ENCODE results near the gene HOXD1. TPM values are rescaled to one million over a fixed set of nuclear protein-coding genes. Genes with fewer than 3 reads are reported as not detected.

The HOXD1 gene
- total RNA-seq, 2 donors from 2014 or later = 4.0 to 8.3 TPM

- TF ChIP-seq CTCF (IDR thresholded peaks at IDR 0.05) = no peak
- Histone ChIP-seq H3K36me3 (no peaks in the 10 kb centered on the region), H3K4me3 (peak overlapping the region; percentile 23), H3K9ac (ENCODE audit: low read depth in 2 of 2, low read length in 2 of 2) (no peak overlapping the region), H3K27me3 (peaks cover 20% of the 10 kb centered on the region), H3K9me3 (no peaks in the 10 kb centered on the region), H3K4me1 (peaks cover 8% of the 10 kb centered on the region), H3K27ac (no peak overlapping the region)
- DNase-seq = no peak
- intact Hi-C loops (cut with DNase I) = no loop called here
Observed at GRCh38 chr2:176156301-176156806, 32.1 kb upstream of the HOXD1 start.

- H3K9me3 ChIP-seq = no peaks in the 10 kb centered on the region
- H3K36me3 ChIP-seq = no peaks in the 10 kb centered on the region
- H3K27ac ChIP-seq = no peak within 1 kb of the TSS
- TF ChIP-seq CTCF (IDR thresholded peaks at IDR 0.05) = no peak
- peaks cover 22% of the 10 kb centered on the region for H3K27me3 ChIP-seq
- peak within 1 kb of the TSS; percentile 48 to 50 for H3K9ac ChIP-seq (ENCODE audit: low read depth in 2 of 2, low read length in 2 of 2)
- DNase-seq = no peak
- H3K4me1 ChIP-seq = peaks cover 8% of the 10 kb centered on the region
- intact Hi-C loops (cut with DNase I) = no loop called here
- peak within 1 kb of the TSS; percentile 23 for H3K4me3 ChIP-seq
Observed at GRCh38 chr2:176156807-176157498, 31.5 kb upstream of the HOXD1 start, which contains the start of gene HOXD3. HOXD3 (plus strand) TSS chr2:176157307; CDS start chr2:176169115, 11,808 bp downstream.

GRCh38 chr2:176157499-176158185 is 30.8 kb upstream of the HOXD1 start:
- Histone ChIP-seq H3K9me3 (no peaks in the 10 kb centered on the region), H3K36me3 (no peaks in the 10 kb centered on the region), H3K27ac (no peak overlapping the region), H3K27me3 (peaks cover 29% of the 10 kb centered on the region), H3K9ac (ENCODE audit: low read depth in 2 of 2, low read length in 2 of 2) (peak overlapping the region; percentile 3 to 48), H3K4me1 (peaks cover 8% of the 10 kb centered on the region), H3K4me3 (peak overlapping the region; percentile 23)
- peak; percentile 76 for DNase-seq
- TF ChIP-seq CTCF (IDR thresholded peaks at IDR 0.05) = no peak
- intact Hi-C loops (cut with DNase I) = no loop called here

GRCh38 chr2:176158186-176158591 is 30.3 kb upstream of the HOXD1 start:
- peaks cover 34% of the 10 kb centered on the region for H3K27me3 ChIP-seq
- no peaks in the 10 kb centered on the region for H3K36me3 ChIP-seq
- intact Hi-C loops (cut with DNase I) = no loop called here
- H3K27ac ChIP-seq = no peak overlapping the region
- DNase-seq = no peak
- H3K9me3 ChIP-seq = no peaks in the 10 kb centered on the region
- no peak for TF ChIP-seq CTCF (IDR thresholded peaks at IDR 0.05)
- H3K9ac ChIP-seq (ENCODE audit: low read depth in 2 of 2, low read length in 2 of 2) = peak overlapping the region in 1 of 2 donors; percentile 48
- H3K4me1 ChIP-seq = peaks cover 8% of the 10 kb centered on the region
- peak overlapping the region; percentile 23 for H3K4me3 ChIP-seq

GRCh38 chr2:176158855-176159662 is 29.4 kb upstream of the HOXD1 start:
- intact Hi-C loops (cut with DNase I) = no loop called here
- Histone ChIP-seq H3K27me3 (peaks cover 35% of the 10 kb centered on the region), H3K36me3 (no peaks in the 10 kb centered on the region), H3K9me3 (no peaks in the 10 kb centered on the region), H3K4me3 (no peak overlapping the region), H3K27ac (no peak overlapping the region), H3K9ac (ENCODE audit: low read depth in 2 of 2, low read length in 2 of 2) (no peak overlapping the region), H3K4me1 (peaks cover 8% of the 10 kb centered on the region)
- peak; percentile 58 for DNase-seq
- TF ChIP-seq CTCF (IDR thresholded peaks at IDR 0.05) = no peak

Data from colonic mucosa (tissue), 4 donors.